Prostate gland (tissue), 2 donors: Measurements from ENCODE around the gene PPP2R5D.
"Not testable (repeated sequence)": the region's sequence is repeated elsewhere in the genome, so short reads cannot be mapped to it uniquely, and the experiment has no call there.

Experiments used
- CTCF ChIP-seq, 4 experiments: fragments of 200-600 bp in 2 of 4; fragments of 450-650 bp in 2 of 4; sonication (generic) in 2 of 4; IDR thresholded peaks; 1 replicate in 3 of 4; 2 replicates in 1 of 4; pipeline ENCODE4 v1.5.1; 2016 to 2019; ENCODE audit warnings: antibody characterized with exemption in 4 of 4, mild to moderate bottlenecking in 2 of 4, moderate library complexity in 2 of 4
- POLR2A ChIP-seq: fragments of 450-650 bp; IDR thresholded peaks from one replicate; pipeline ENCODE4 v1.6.1; 2016; ENCODE audit warnings: antibody characterized with exemption, mild to moderate bottlenecking
- POLR2AphosphoS5 ChIP-seq: sonication (generic); formaldehyde crosslinking; IDR thresholded peaks from one replicate; pipeline ENCODE4 v1.6.1; 2017; ENCODE audit warnings: antibody characterized with exemption

GRCh38 chr6:42998205-42998604 is 13.8 kb downstream of the PPP2R5D start:
- TF ChIP-seq POLR2A; POLR2AphosphoS5; CTCF (IDR thresholded peaks at IDR 0.05): not testable (repeated sequence)
